ENCODE measurements around the gene LTBR. TPM values are rescaled to one million over a fixed set of nuclear protein-coding genes. Genes with fewer than 3 reads are reported as not detected.

Gene LTBR
- total and polyA plus RNA-seq, 2 donors (not counting 3 experiments of a cell fraction or from before 2014, with no cell fraction given) = 70.7 to 102 TPM

- peaks cover 10 to 27% of the 10 kb centered on the region in 2 experiments for H3K36me3 ChIP-seq (ENCODE audit: control insufficient read depth in 2 of 2, extremely low read depth in 1 of 2, insufficient read depth in 2 of 2, low read length in 2 of 2)
- H3K9me3 ChIP-seq (replicated peaks; ENCODE audit: control insufficient read depth, insufficient read depth, low read length) = no peaks in the 10 kb centered on the region
- DNase-seq (ENCODE audit: low read depth, low spot score) = no peak
- H3K9me1 ChIP-seq (replicated peaks; ENCODE audit: control insufficient read depth, extremely low read depth, insufficient read depth, low read length) = no peaks in the 10 kb centered on the region
- no peak overlapping the region for H3K9ac ChIP-seq (replicated peaks; ENCODE audit: extremely low read depth, insufficient read depth, low read length)
- H3K4me3 ChIP-seq (replicated peaks in 1 of 3; ENCODE audit: insufficient read depth in 1 of 3, low read depth in 1 of 3, low read length in 3 of 3) = no peak overlapping the region
- CTCF ChIA-PET = interaction anchor here (1.0 to 1.1 kb wide), 2 partner anchors 56 to 74 kb away, joined by 3 read pairs; no protein-coding TSS in a partner anchor
- POLR2A ChIA-PET = no interaction called here
- dilution Hi-C loops (cut with MboI; ENCODE audit: extremely low pct_ligation_motif_present, low sequenced_read_pairs) (no loop called here), intact Hi-C loops (cut with micrococcal nuclease) (no loop called here)
- H3K27me3 ChIP-seq (ENCODE audit: control insufficient read depth in 2 of 2, insufficient read depth in 2 of 2, low read length in 2 of 2) = no peaks in the 10 kb centered on the region
- H3K4me1 ChIP-seq (ENCODE audit: control insufficient read depth, extremely low read depth, insufficient read depth, low read length) = no peaks in the 10 kb centered on the region
- H3K27ac ChIP-seq (ENCODE audit: insufficient read depth, low read depth, low read length) = no peak overlapping the region
- peaks cover 3% of the 10 kb centered on the region for H3K79me2 ChIP-seq (ENCODE audit: control insufficient read depth, insufficient read depth, low read length)
- no peak overlapping the region for H3K4me2 ChIP-seq (ENCODE audit: insufficient read depth, low read length)
- no peaks in the 10 kb centered on the region for H4K20me1 ChIP-seq (replicated peaks; ENCODE audit: control insufficient read depth, extremely low read depth, insufficient read depth, low read length)
- BruUV-seq (replicated peaks) = no TSS peak
- H2AFZ ChIP-seq (ENCODE audit: low read depth, low read length) = no peak overlapping the region
- TF ChIP-seq EZH2 (IDR thresholded peaks at IDR 0.05; ENCODE audit: borderline replicate concordance, low read depth, low read length, severe bottlenecking) = no peak
- no peak for FAIRE-seq
These were observed 7.1 kb downstream of the LTBR start for GRCh38 chr12:6391013-6391412.

- dilution Hi-C loops (cut with MboI; ENCODE audit: extremely low pct_ligation_motif_present, low sequenced_read_pairs) = no loop called here
- BruUV-seq (replicated peaks) = no TSS peak
- peaks cover 5 to 24% of the 10 kb centered on the region in 2 experiments for H3K36me3 ChIP-seq (ENCODE audit: control insufficient read depth in 2 of 2, extremely low read depth in 1 of 2, insufficient read depth in 2 of 2, low read length in 2 of 2)
These were observed 8.5 kb downstream of the LTBR start for GRCh38 chr12:6392504-6392903.

More at GRCh38 chr12:6392504-6392903, 8.5 kb downstream of the LTBR start:
- no peak overlapping the region for H2AFZ ChIP-seq (ENCODE audit: low read depth, low read length)
- DNase-seq (ENCODE audit: low read depth, low spot score) = no peak
- ChIA-PET POLR2A (interaction anchor here (0.7 to 1.1 kb wide), 2 partner anchors 56 to 59 kb away, joined by 3 to 5 read pairs; partner anchors contain the start of gene TAPBPL), CTCF (interaction anchor here (1.0 to 2.1 kb wide), 4 partner anchors 12 to 66 kb away, joined by 3 to 5 read pairs (median 4); no protein-coding TSS in a partner anchor)
- no peak overlapping the region for H3K9ac ChIP-seq (replicated peaks; ENCODE audit: extremely low read depth, insufficient read depth, low read length)
- H3K27me3 ChIP-seq (ENCODE audit: control insufficient read depth in 2 of 2, insufficient read depth in 2 of 2, low read length in 2 of 2) = no peaks in the 10 kb centered on the region
- H3K4me3 ChIP-seq (replicated peaks in 1 of 3; ENCODE audit: insufficient read depth in 1 of 3, low read depth in 1 of 3, low read length in 3 of 3) = no peak overlapping the region
- no peak for FAIRE-seq
- no peak for TF ChIP-seq POLR2A (IDR thresholded peaks at IDR 0.05; ENCODE audit: low read depth, low read length)
- no peak for TF ChIP-seq EZH2 (IDR thresholded peaks at IDR 0.05; ENCODE audit: borderline replicate concordance, low read depth, low read length, severe bottlenecking)
- TF ChIP-seq GATA2 (IDR thresholded peaks at IDR 0.05; ENCODE audit: insufficient read depth, insufficient read length, low read depth, low read length) = no peak
- no peak for TF ChIP-seq MYC (IDR thresholded peaks at IDR 0.05; ENCODE audit: low read depth, low read length)
- TF ChIP-seq POLR2AphosphoS5 (IDR thresholded peaks at IDR 0.05; ENCODE audit: insufficient read depth, low read depth, low read length) = no peak
- no peak for TF ChIP-seq MAX (IDR thresholded peaks at IDR 0.05; ENCODE audit: insufficient read depth, insufficient read length)
- no peak for TF ChIP-seq FOS (IDR thresholded peaks at IDR 0.05; ENCODE audit: borderline replicate concordance, insufficient read depth, low read length)
- no peak for TF ChIP-seq JUN (IDR thresholded peaks at IDR 0.05; ENCODE audit: borderline replicate concordance, insufficient read depth, insufficient read length, low read depth)
- TF ChIP-seq CTCF (IDR thresholded peaks at IDR 0.05; ENCODE audit: extremely low read depth in 1 of 2, insufficient read depth in 1 of 2, low read depth in 1 of 2, low read length in 2 of 2) = no peak
- no peak overlapping the region for H3K27ac ChIP-seq (ENCODE audit: insufficient read depth, low read depth, low read length)
- intact Hi-C loops (cut with micrococcal nuclease) = no loop called here
- no peaks in the 10 kb centered on the region for H3K9me1 ChIP-seq (replicated peaks; ENCODE audit: control insufficient read depth, extremely low read depth, insufficient read depth, low read length)
- no peak overlapping the region for H3K4me2 ChIP-seq (ENCODE audit: insufficient read depth, low read length)
- no peaks in the 10 kb centered on the region for H3K79me2 ChIP-seq (ENCODE audit: control insufficient read depth, insufficient read depth, low read length)
- no peaks in the 10 kb centered on the region for H4K20me1 ChIP-seq (replicated peaks; ENCODE audit: control insufficient read depth, extremely low read depth, insufficient read depth, low read length)
- no peaks in the 10 kb centered on the region for H3K9me3 ChIP-seq (replicated peaks; ENCODE audit: control insufficient read depth, insufficient read depth, low read length)
- peaks cover 2% of the 10 kb centered on the region for H3K4me1 ChIP-seq (ENCODE audit: control insufficient read depth, extremely low read depth, insufficient read depth, low read length)

Measured in endothelial cell of umbilical vein (primary cell).